Renal cortical epithelial cell (primary cell): Measurements from ENCODE around the gene DPP7. TPM values are rescaled to one million over a fixed set of nuclear protein-coding genes. Genes with fewer than 3 reads are reported as not detected.

Source experiments
- DNase-seq: peaks from one replicate; pipeline ENCODE4 v3.0.0-alpha.2; 2011; ENCODE audit warnings: low read depth
- total RNA-seq: library from RNA; depleted of rRNA; stranded (reverse); fragments of >200 nt; gene quantifications from 2 replicates; pipeline ENCODE4 v1.2.3, GENCODE V29; 2014

The DPP7 gene
- total RNA-seq, 1 donor from 2014 or later = 42.3 TPM

GRCh38 chr9:137088121-137088520 is 26.4 kb downstream of the DPP7 start:
- no peak for DNase-seq

- no peak for DNase-seq
Measured at GRCh38 chr9:137087409-137087925, 27.1 kb downstream of the DPP7 start.

GRCh38 chr9:137086531-137087408 is 27.8 kb downstream of the DPP7 start, which contains the start of gene MAN1B1:
Gene MAN1B1 (plus strand): TSS chr9:137086985. CDS start chr9:137087000, 15 bp downstream.
- DNase-seq = peak; percentile 96

GRCh38 chr9:137085920-137086530 is 28.5 kb downstream of the DPP7 start:
- no peak for DNase-seq

GRCh38 chr9:137084526-137084925 is 30.0 kb downstream of the DPP7 start:
- no peak for DNase-seq

GRCh38 chr9:137083394-137084004 is 31.0 kb downstream of the DPP7 start:
- DNase-seq = peak; percentile 97

DNA sequence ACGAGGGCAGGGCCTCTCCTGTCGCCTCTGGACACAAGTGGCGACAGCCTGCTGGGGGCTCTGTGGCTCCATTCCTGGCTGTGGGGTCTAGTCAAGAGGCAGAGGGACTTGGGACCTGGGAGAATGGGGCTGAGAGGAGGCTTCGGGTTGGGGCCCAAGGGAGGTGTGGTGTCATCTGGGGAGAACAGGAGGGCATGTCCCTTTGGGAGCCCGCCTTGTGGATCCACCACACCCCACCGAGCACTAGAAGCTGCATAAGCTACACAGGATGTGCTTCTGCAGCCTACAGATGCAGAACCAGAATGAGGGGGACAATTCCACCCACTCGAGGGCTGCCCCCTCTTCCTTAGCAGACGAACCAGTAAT is 31.6 kb downstream of the DPP7 start:
- DNase-seq = no peak

- no peak for DNase-seq
Measured at GRCh38 chr9:137082222-137082924, 32.2 kb downstream of the DPP7 start.

DNA sequence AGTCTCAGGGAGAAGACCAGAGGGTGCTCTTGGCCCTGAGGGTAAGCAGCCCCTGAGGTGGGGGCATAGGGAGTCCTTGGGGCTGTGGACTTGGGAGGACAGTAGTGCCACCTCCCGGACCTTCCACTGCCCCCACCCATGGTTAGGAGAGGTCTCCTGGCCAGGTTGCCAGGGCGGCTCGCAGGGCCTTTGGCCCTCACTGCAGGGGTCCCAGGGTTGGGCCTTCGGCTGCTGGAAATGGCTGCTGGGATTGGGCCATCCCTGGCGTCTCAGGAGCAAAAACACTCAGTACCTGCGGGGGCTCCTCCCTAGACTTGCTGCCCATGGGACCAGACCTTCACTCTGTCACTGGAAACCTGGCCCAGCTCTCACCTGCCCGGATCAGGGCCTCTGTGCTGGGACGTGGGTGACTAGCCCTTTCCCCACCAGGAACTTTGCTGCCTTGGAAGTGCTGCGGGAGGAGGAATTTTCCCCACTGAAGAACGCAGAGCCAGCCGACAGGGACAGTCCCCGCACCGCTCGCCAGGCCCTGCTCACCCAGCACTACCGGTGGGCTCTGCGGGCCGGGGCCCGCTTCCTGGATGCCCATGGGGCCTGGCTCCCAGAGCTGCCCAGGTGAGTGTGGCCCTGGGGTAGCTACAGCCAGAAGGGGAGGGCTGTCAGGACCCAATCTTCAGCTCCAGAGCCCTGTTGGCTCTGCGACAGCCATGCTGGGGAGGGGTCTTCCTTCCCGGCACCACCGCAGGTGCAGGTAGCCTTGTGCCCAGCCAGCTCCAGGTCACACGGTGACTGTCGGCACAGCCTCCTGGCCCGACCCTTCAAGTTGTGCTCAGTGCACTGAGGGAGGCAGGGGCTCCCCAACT is 34.0 kb downstream of the DPP7 start:
- no peak for DNase-seq

DNA sequence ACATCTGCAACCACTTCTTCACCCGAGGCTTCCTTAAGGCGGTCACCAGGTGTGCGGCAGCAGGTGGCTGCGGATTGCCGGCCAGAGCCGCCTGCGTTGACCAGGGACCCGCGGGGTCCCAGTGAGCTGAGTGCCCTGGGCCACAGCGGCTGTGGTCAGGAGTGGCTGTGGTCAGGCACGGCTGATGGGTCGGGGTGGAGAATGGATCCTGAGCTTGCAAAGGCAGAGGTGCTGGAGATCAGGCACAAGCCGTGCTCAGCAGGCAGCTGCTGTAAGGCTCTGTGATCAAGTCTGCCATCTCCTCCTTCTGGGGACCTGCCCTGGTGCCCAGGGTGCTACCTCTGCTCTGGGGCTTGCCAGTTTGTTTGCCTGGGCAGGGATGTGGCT is 35.1 kb downstream of the DPP7 start:
- no peak for DNase-seq

DNA sequence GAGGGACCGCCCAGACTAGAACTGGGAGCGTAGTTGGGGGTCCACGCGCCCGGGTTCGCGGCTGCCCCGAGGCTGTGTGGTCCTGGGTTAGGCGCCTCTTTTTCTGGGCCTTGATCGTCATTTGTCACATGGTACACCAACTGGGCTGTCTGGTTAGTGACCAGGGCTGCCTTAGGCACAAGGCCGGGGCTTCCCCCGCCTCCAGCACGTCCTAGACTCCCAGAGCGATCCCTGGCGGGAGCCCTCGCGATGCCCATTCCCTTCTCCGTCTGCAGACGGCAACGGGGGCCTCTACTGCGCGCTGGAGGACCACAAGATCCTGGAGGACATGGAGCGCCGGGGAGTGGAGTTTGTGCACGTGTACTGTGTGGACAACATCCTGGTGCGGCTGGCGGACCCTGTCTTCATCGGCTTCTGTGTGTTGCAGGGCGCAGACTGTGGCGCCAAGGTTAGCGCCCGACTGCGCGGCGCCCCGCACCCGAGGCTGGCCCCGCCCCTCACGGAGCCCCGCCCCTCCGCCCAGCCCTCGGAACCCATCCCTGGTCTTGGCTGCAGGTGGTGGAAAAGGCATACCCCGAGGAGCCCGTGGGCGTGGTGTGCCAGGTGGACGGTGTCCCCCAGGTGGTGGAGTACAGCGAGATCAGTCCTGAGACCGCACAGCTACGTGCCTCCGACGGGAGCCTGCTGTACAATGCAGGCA is 35.7 kb downstream of the DPP7 start:
- DNase-seq = no peak

DNA sequence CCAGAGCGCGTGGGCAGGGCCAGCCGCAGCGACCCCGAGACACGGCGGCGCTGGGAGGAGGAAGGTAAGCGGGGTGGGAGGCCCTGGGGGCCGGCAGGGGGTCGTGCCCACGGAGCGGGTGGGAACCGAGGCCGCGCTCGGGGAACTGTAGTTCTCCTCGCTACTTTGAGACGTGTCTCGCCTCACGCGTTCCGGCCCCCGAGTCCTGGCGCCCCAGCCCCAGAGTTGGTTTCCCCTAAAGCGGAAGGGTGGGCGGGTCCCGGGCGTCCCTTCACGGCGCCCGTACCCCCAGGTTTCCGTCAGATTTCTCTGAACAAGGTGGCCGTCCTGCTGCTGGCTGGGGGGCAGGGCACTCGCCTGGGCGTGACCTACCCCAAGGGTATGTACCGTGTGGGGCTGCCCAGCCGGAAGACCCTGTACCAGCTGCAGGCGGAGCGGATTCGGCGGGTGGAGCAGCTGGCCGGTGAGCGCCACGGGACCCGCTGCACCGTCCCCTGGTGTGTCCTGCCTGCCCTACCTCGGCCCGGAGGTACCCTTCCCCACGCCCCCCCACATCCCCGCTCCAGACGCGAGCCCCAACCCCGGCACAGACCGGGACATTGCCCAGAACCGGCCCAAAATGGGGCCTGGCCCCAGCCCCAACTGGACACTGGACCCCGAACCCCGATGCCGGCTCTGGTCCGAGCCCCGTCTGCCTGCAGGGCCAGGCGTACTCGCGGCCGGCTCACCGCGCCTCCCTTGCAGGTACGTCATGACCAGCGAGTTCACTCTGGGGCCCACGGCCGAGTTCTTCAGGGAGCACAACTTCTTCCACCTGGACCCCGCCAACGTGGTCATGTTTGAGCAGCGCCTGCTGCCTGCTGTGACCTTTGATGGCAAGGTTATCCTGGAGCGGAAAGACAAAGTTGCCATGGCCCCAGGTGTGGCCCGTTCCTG is 36.5 kb downstream of the DPP7 start:
- no peak for DNase-seq

- DNase-seq = no peak
Measured at GRCh38 chr9:137077010-137077747, 37.4 kb downstream of the DPP7 start, which contains the start of gene UAP1L1. Gene UAP1L1 (plus strand): TSS chr9:137077517. CDS start chr9:137077533, 16 bp downstream.

- no peak for DNase-seq
Measured at GRCh38 chr9:137076636-137077009, 37.9 kb downstream of the DPP7 start.

GRCh38 chr9:137075275-137075775 is 39.2 kb downstream of the DPP7 start:
- no peak for DNase-seq

GRCh38 chr9:137074657-137075274 is 39.8 kb downstream of the DPP7 start:
- no peak for DNase-seq

- no peak for DNase-seq
Measured at GRCh38 chr9:137073992-137074399, 40.5 kb downstream of the DPP7 start.

DNA sequence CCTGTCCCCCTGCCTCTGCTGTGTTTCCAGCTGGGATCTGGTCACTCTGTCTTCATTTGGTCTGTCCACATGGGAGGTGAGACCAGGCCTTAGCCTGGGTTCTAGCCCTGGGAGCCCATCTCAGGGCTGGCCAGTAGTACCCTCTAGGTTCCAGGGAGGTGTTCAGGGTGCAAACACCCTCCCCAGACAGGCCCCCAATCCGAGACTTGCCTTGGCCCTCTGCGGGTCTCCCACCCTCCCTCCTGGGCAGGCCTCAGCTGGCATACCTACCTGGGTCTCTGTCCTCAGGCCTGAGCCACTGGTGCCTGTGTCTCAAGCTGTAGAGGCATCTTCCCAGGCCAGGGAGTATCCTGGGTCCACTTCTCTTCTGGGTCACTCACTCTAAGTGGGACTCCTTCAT is 43.3 kb downstream of the DPP7 start:
- DNase-seq = no peak
